ENCODE results near the gene APBA2.

APBA2 gene

GRCh38 chr15:29114221-29115092 is 228.7 kb downstream of the APBA2 start:
- no peak overlapping the region for H3K27ac ChIP-seq
- no peak for TF ChIP-seq ZFX (IDR thresholded peaks at IDR 0.05)

- H3K27ac ChIP-seq = no peak overlapping the region
- TF ChIP-seq ZFX (IDR thresholded peaks at IDR 0.05) (no peak), CTCF (conservative IDR thresholded peaks at IDR 0.05) (no peak; the same call in 1 of the 2 replicates)
Observed at GRCh38 chr15:29115093-29115991, 229.6 kb downstream of the APBA2 start.

GRCh38 chr15:29116970-29117700 is 231.4 kb downstream of the APBA2 start:
- TF ChIP-seq CTCF (conservative IDR thresholded peaks at IDR 0.05) (no peak), ZFX (IDR thresholded peaks at IDR 0.05) (no peak)
- H3K27ac ChIP-seq = no peak overlapping the region

GRCh38 chr15:29117778-29118177 is 232.0 kb downstream of the APBA2 start:
- no peak for TF ChIP-seq CTCF (conservative IDR thresholded peaks at IDR 0.05)
- TF ChIP-seq ZFX (IDR thresholded peaks at IDR 0.05) = no peak
- no peak overlapping the region for H3K27ac ChIP-seq

GRCh38 chr15:29119847-29120246 is 234.1 kb downstream of the APBA2 start:
- no peak for TF ChIP-seq CTCF (conservative IDR thresholded peaks at IDR 0.05)
- no peak for TF ChIP-seq ZFX (IDR thresholded peaks at IDR 0.05)
- H3K27ac ChIP-seq = no peak overlapping the region

- no peak overlapping the region for H3K27ac ChIP-seq
- no peak for TF ChIP-seq CTCF (conservative IDR thresholded peaks at IDR 0.05)
- no peak for TF ChIP-seq ZFX (IDR thresholded peaks at IDR 0.05)
Observed at GRCh38 chr15:29120593-29121368, 235.0 kb downstream of the APBA2 start.

- TF ChIP-seq ZFX (IDR thresholded peaks at IDR 0.05) = no peak
- TF ChIP-seq CTCF (conservative IDR thresholded peaks at IDR 0.05) = no peak
- H3K27ac ChIP-seq = no peak overlapping the region
Observed at GRCh38 chr15:29121369-29121656, 235.5 kb downstream of the APBA2 start.

Data from C4-2B (cell line).